WERI-Rb-1 (cell line): ENCODE measurements around the gene PITRM1.
A peak's percentile ranks its signal among the peaks of the same experiment; 100 is the strongest.

Source experiments
- DNase-seq: peaks from one replicate; pipeline ENCODE4 v3.0.0-alpha.2; 2020
- H3K27ac ChIP-seq: fragments of 250-450 bp; sonication (Bioruptor Pico); 2 replicates; pipeline ENCODE4 v1.5.1; 2020; ENCODE audit warnings: mild to moderate bottlenecking, moderate library complexity
- H3K27me3 ChIP-seq: fragments of 250-450 bp; sonication (Bioruptor Pico); 2 replicates; pipeline ENCODE4 v1.5.1; 2021; ENCODE audit warnings: mild to moderate bottlenecking, low read depth, moderate library complexity; ENCODE audit not compliant: insufficient read depth, severe bottlenecking
- H3K36me3 ChIP-seq: fragments of 250-450 bp; sonication (Bioruptor Pico); 2 replicates; pipeline ENCODE4 v1.5.1; 2020; ENCODE audit warnings: mild to moderate bottlenecking, moderate library complexity
- H3K4me3 ChIP-seq: 2 replicates; pipeline ENCODE4 v1.5.1; 2011; ENCODE audit warnings: low read depth, mild to moderate bottlenecking, control low read depth, low read length
- H3K9me3 ChIP-seq: fragments of 250-450 bp; sonication (Bioruptor Pico); 2 replicates; pipeline ENCODE4 v1.5.1; 2021; ENCODE audit warnings: mild to moderate bottlenecking, moderate library complexity; ENCODE audit not compliant: severe bottlenecking
- CTCF ChIP-seq: IDR thresholded peaks from 2 replicates; pipeline ENCODE4 v1.5.1; 2011; ENCODE audit warnings: low read depth, mild to moderate bottlenecking, control low read depth, inconsistent platforms, low read length

The PITRM1 gene

DNA sequence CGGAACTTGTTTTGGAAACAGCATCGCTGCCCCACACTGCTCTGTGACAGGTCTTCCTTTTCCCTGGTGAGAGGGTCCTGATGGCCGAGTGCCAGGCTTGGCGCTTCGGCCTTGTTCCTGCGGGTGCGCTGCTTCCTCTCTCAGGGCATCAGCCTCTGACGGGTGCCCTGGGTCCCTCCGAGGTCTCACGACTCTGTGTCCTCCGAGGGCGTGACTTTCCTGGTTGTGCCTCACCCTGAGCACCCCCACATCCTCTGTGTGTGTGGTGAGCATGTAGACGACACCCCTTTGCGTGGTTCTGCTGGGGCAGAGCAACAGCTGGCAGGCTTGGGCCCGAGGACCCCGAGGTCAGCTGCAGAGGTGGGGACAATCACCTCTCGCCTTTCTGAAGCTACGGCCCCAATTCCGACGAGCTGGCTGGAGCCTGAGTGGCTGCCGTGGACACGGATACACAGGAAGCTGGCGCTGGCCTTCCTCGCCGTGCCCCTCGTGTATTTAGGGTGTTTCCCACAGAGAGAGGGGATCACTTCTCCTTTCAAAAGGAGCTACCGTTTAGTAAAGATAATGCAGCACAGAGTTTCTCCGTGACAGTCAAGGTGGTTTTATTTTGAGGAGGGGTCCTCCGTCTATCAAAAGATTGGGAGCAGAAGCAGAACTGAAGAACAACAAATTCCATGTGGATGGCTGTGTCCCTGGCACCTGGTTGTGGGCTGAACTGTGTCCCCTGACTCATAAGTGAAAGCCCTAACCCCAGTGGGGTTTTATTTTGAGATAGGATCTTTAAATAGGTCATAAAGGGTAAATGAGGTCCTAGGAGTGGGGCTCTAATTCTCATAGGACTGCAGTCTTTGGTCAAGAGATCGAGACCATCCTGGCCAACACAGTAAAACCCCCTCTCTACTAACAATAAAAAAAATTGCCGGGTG, 36.2 kb upstream of the PITRM1 start:
- Histone ChIP-seq H3K27ac (no peak overlapping the region), H3K4me3 (no peak overlapping the region), H3K27me3 (no peaks in the 10 kb centered on the region), H3K9me3 (no peaks in the 10 kb centered on the region), H3K36me3 (no peaks in the 10 kb centered on the region)
- DNase-seq, result no peak
- TF ChIP-seq CTCF, result no peak

DNA sequence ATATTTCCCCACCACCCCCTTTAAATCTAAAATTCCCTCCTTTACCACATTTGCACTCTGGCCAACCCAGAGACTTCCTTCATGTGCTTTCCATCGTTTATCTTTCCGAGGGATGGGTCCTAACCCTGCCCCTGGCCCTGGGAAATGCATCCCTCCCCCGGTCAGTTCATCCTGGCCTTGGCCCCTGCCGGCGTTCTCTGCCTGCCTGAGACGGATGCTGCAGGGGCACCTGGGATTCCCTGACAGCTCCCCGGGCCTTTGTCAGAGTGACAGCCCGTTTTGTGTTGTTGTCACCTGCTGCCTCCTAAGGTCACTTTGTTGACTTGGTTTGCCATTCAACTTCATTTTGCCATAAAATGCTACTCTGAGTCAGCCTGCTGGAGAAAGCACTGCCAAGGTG, 34.8 kb upstream of the PITRM1 start:
- Histone ChIP-seq H3K27ac (no peak overlapping the region), H3K9me3 (no peaks in the 10 kb centered on the region), H3K4me3 (no peak overlapping the region), H3K27me3 (no peaks in the 10 kb centered on the region), H3K36me3 (no peaks in the 10 kb centered on the region)
- DNase-seq, result no peak
- TF ChIP-seq CTCF, result no peak

DNA sequence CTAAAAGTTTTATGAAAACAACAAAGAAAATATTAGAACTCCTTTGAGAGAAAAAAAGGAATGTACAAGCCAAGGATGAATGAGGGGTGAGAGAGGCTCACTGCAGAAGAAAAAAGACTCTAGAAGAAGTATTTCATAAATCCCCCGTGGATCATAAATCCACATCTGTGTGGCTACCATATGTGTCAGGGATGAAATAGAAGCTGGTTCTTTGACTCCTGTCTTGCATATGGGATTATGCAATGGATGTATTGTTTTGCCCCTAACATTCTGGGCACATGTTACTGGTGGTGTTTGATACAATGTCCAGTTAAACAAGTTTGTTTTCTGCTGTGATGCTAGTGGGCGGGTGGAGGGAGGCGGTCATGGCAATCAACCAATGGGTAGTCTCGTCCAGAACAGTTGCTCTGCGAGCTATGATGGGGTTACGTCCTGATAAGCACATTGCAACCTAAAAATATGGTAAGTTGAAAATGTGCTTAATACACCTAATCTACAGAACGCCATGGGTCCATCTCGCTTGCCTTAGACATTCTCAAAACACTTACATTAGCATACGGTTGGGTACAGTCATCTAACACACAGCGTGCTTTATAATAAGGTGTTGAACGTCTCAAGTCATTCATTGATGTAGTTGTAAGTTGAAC, 34.1 kb upstream of the PITRM1 start:
- no peak for DNase-seq
- no peak for TF ChIP-seq CTCF
- Histone ChIP-seq H3K9me3 (no peaks in the 10 kb centered on the region), H3K27ac (no peak overlapping the region), H3K4me3 (no peak overlapping the region), H3K36me3 (no peaks in the 10 kb centered on the region), H3K27me3 (no peaks in the 10 kb centered on the region)

- no peaks in the 10 kb centered on the region for H3K27me3 ChIP-seq
- no peaks in the 10 kb centered on the region for H3K9me3 ChIP-seq
- H3K4me3 ChIP-seq, result no peak overlapping the region
- DNase-seq, result peak; percentile 20
- TF ChIP-seq CTCF, result no peak
- H3K27ac ChIP-seq, result no peak overlapping the region
- H3K36me3 ChIP-seq, result no peaks in the 10 kb centered on the region
Measured at GRCh38 chr10:3203972-3204371, 31.4 kb upstream of the PITRM1 start.

- no peaks in the 10 kb centered on the region for H3K36me3 ChIP-seq
- no peaks in the 10 kb centered on the region for H3K27me3 ChIP-seq
- H3K4me3 ChIP-seq, result no peak overlapping the region
- DNase-seq, result no peak
- no peak overlapping the region for H3K27ac ChIP-seq
- no peaks in the 10 kb centered on the region for H3K9me3 ChIP-seq
- no peak for TF ChIP-seq CTCF
Measured at GRCh38 chr10:3203016-3203811, 30.6 kb upstream of the PITRM1 start.
